ENCODE measurements around the gene C11orf97. TPM values are rescaled to one million over a fixed set of nuclear protein-coding genes. Genes with fewer than 3 reads are reported as not detected.

C11orf97 gene
- total and polyA plus RNA-seq, 2 of the 8 experiments (the other 6 are each of a cell fraction or from before 2014, with no cell fraction given) = not detected

- TF ChIP-seq CHD7 (IDR thresholded peaks at IDR 0.05; ENCODE audit: insufficient replicate concordance, low read length) (no peak), RNF2 (IDR thresholded peaks at IDR 0.05; ENCODE audit: borderline replicate concordance, low read depth, low read length, missing control alignments, poor library complexity, severe bottlenecking) (no peak), SIN3A (conservative IDR thresholded peaks at IDR 0.05 in 1 of 2, IDR thresholded peaks at IDR 0.05 in 1 of 2; ENCODE audit: low read depth in 1 of 2, low read length in 2 of 2) (no peak), SUZ12 (IDR thresholded peaks at IDR 0.05; ENCODE audit: low read length) (no peak), KDM4A (IDR thresholded peaks at IDR 0.05; ENCODE audit: low read depth, low read length, severe bottlenecking) (no peak), CTBP2 (IDR thresholded peaks at IDR 0.05; ENCODE audit: borderline replicate concordance, insufficient read depth, insufficient read length, low read length) (no peak), RFX5 (IDR thresholded peaks at IDR 0.05; ENCODE audit: borderline replicate concordance, low read depth, low read length) (no peak), CBX5 (IDR thresholded peaks at IDR 0.05; ENCODE audit: low read depth, low read length) (no peak)
Measured at GRCh38 chr11:94546162-94546470, 33.9 kb downstream of the C11orf97 start (continued).

All from H1 (cell line).